ENCODE measurements around the gene FSTL3.
"Not testable (repeated sequence)": the region's sequence is repeated elsewhere in the genome, so short reads cannot be mapped to it uniquely, and the experiment has no call there.

FSTL3 gene

GRCh38 chr19:698529-698928 is 22.3 kb downstream of the FSTL3 start:
- H3K36me3 ChIP-seq (ENCODE audit: control insufficient read depth, insufficient read depth, low read length); H3K4me3 ChIP-seq (ENCODE audit: insufficient read depth, low read depth, low read length, poor library complexity, severe bottlenecking); H3K9me3 ChIP-seq (ENCODE audit: control insufficient read depth, low read length); H3K4me1 ChIP-seq (ENCODE audit: control insufficient read depth, insufficient read depth, low read length, poor library complexity, severe bottlenecking); H3K27me3 ChIP-seq (replicated peaks; ENCODE audit: control insufficient read depth, insufficient read depth, low read length, poor library complexity, severe bottlenecking); H3K27ac ChIP-seq (ENCODE audit: insufficient read depth, low read length, poor library complexity, severe bottlenecking); DNase-seq: not testable (repeated sequence)

- not testable (repeated sequence) for H3K27me3 ChIP-seq (replicated peaks; ENCODE audit: control insufficient read depth, insufficient read depth, low read length, poor library complexity, severe bottlenecking); H3K9me3 ChIP-seq (ENCODE audit: control insufficient read depth, low read length); H3K4me3 ChIP-seq (ENCODE audit: insufficient read depth, low read depth, low read length, poor library complexity, severe bottlenecking); H3K36me3 ChIP-seq (ENCODE audit: control insufficient read depth, insufficient read depth, low read length); H3K27ac ChIP-seq (ENCODE audit: insufficient read depth, low read length, poor library complexity, severe bottlenecking); DNase-seq
- H3K4me1 ChIP-seq (ENCODE audit: control insufficient read depth, insufficient read depth, low read length, poor library complexity, severe bottlenecking): peaks cover 20% of the 10 kb centered on the region
Observed at GRCh38 chr19:699885-700284, 23.7 kb downstream of the FSTL3 start.

DNA sequence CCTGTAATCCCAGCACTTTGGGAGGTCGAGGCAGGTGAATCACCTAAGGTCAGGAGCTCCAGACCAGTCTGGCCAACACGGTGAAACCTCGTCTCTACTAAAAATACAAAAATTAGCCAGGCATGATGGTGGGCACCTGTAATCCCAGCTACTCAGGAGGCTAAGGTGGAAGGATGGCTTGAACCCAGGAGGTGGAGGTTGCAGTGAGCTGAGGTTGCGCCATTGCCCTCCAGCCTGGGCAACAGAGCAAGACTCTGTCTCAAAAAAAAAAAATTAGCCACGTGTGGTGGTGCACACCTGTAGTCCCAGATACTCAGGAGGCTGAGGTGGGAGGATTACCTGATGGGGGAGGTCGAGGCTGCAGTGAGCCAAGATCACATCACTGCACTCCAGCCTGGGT is 26.7 kb downstream of the FSTL3 start:
- not testable (repeated sequence) for H3K9me3 ChIP-seq (ENCODE audit: control insufficient read depth, low read length); H3K36me3 ChIP-seq (ENCODE audit: control insufficient read depth, insufficient read depth, low read length); DNase-seq; H3K4me3 ChIP-seq (ENCODE audit: insufficient read depth, low read depth, low read length, poor library complexity, severe bottlenecking); H3K27ac ChIP-seq (ENCODE audit: insufficient read depth, low read length, poor library complexity, severe bottlenecking); H3K27me3 ChIP-seq (replicated peaks; ENCODE audit: control insufficient read depth, insufficient read depth, low read length, poor library complexity, severe bottlenecking)
- peaks cover 12% of the 10 kb centered on the region for H3K4me1 ChIP-seq (ENCODE audit: control insufficient read depth, insufficient read depth, low read length, poor library complexity, severe bottlenecking)

DNA sequence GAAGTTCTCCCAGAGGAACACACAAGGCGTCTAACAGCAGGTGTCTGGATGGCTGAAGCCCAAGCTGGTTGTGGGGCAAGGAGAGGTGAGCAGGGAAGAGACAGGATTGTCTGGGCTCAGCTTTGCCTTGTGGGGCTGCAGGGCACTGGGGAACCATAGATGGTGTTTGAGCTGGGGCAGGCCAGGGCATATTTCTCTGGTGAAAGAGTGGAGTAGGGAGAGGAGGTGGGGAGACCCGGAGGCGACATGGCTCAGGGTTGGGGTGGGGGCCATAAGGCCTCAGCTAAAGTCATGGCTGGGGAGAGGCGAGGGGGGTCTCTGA is 27.1 kb downstream of the FSTL3 start:
- Histone ChIP-seq H3K27me3 (replicated peaks; ENCODE audit: control insufficient read depth, insufficient read depth, low read length, poor library complexity, severe bottlenecking) (peaks cover 7% of the 10 kb centered on the region), H3K4me3 (ENCODE audit: insufficient read depth, low read depth, low read length, poor library complexity, severe bottlenecking) (no peak overlapping the region), H3K4me1 (ENCODE audit: control insufficient read depth, insufficient read depth, low read length, poor library complexity, severe bottlenecking) (peaks cover 12% of the 10 kb centered on the region), H3K27ac (ENCODE audit: insufficient read depth, low read length, poor library complexity, severe bottlenecking) (no peak overlapping the region), H3K36me3 (ENCODE audit: control insufficient read depth, insufficient read depth, low read length) (no peaks in the 10 kb centered on the region), H3K9me3 (ENCODE audit: control insufficient read depth, low read length) (no peaks in the 10 kb centered on the region)
- no peak for DNase-seq

- no peak overlapping the region for H3K4me3 ChIP-seq (ENCODE audit: insufficient read depth, low read depth, low read length, poor library complexity, severe bottlenecking)
- no peaks in the 10 kb centered on the region for H3K9me3 ChIP-seq (ENCODE audit: control insufficient read depth, low read length)
- H3K27me3 ChIP-seq (replicated peaks; ENCODE audit: control insufficient read depth, insufficient read depth, low read length, poor library complexity, severe bottlenecking): peaks cover 10% of the 10 kb centered on the region
- no peaks in the 10 kb centered on the region for H3K36me3 ChIP-seq (ENCODE audit: control insufficient read depth, insufficient read depth, low read length)
- H3K4me1 ChIP-seq (ENCODE audit: control insufficient read depth, insufficient read depth, low read length, poor library complexity, severe bottlenecking): peaks cover 12% of the 10 kb centered on the region
- H3K27ac ChIP-seq (ENCODE audit: insufficient read depth, low read length, poor library complexity, severe bottlenecking): no peak overlapping the region
- peak; percentile 37 to 63 (median 63) for DNase-seq
Observed at GRCh38 chr19:703651-704446, 27.7 kb downstream of the FSTL3 start.

- Histone ChIP-seq H3K4me1 (ENCODE audit: control insufficient read depth, insufficient read depth, low read length, poor library complexity, severe bottlenecking) (peaks cover 12% of the 10 kb centered on the region), H3K27me3 (replicated peaks; ENCODE audit: control insufficient read depth, insufficient read depth, low read length, poor library complexity, severe bottlenecking) (peaks cover 12% of the 10 kb centered on the region), H3K4me3 (ENCODE audit: insufficient read depth, low read depth, low read length, poor library complexity, severe bottlenecking) (no peak overlapping the region), H3K36me3 (ENCODE audit: control insufficient read depth, insufficient read depth, low read length) (no peaks in the 10 kb centered on the region), H3K27ac (ENCODE audit: insufficient read depth, low read length, poor library complexity, severe bottlenecking) (no peak overlapping the region), H3K9me3 (ENCODE audit: control insufficient read depth, low read length) (no peaks in the 10 kb centered on the region)
- DNase-seq: no peak
Observed at GRCh38 chr19:704447-704741, 28.2 kb downstream of the FSTL3 start.

GRCh38 chr19:708154-709143 is 32.3 kb downstream of the FSTL3 start, which contains the start of gene PALM:
Gene PALM, plus strand, starts transcription at chr19:708935. Its CDS starts 212 bp downstream, at chr19:709147.
- Histone ChIP-seq H3K36me3 (ENCODE audit: control insufficient read depth, insufficient read depth, low read length) (no peaks in the 10 kb centered on the region), H3K4me1 (ENCODE audit: control insufficient read depth, insufficient read depth, low read length, poor library complexity, severe bottlenecking) (peaks cover 11% of the 10 kb centered on the region), H3K4me3 (ENCODE audit: insufficient read depth, low read depth, low read length, poor library complexity, severe bottlenecking) (no peak within 1 kb of the TSS), H3K27ac (ENCODE audit: insufficient read depth, low read length, poor library complexity, severe bottlenecking) (no peak within 1 kb of the TSS), H3K9me3 (ENCODE audit: control insufficient read depth, low read length) (no peaks in the 10 kb centered on the region), H3K27me3 (replicated peaks; ENCODE audit: control insufficient read depth, insufficient read depth, low read length, poor library complexity, severe bottlenecking) (peaks cover 17% of the 10 kb centered on the region)
- DNase-seq: no peak

DNA sequence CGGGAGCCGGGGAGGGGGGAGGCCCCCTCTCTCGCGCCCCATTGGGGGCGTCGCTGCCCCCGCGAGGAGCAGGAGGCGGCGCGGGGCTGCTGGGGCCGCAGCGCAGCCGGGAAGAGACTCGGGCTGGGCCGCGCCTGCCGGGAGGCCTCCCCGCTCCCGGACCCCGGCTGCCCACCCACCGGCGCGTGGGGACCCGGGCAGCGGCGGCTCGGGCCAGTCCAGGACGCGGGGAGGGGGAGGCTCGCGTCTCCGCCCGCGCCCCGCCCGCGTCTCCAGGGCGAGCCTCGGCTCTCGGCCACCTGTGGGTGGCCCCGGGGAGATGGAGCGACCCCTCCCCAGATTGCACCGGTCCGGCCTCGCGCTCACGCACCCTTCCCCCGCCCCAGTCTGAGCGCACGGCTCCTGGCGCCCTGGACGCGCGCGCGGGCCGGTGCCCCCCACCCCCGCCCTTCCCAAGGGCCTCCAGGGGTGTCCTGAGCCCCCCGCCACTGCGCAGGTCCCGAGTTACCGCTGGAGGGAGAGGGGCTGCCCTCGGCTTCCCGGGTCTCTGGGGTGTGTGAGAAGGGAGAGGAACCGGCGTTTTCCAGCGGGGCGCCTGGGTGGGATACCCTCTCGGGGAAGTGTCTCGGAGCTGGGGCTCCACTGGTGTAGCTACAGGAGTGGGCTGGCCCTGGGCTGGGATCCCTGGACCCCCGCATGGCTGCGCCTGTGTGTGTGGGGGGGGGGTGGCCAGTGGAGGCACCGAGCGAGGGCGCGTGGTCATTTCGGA is 33.2 kb downstream of the FSTL3 start:
- Histone ChIP-seq H3K9me3 (ENCODE audit: control insufficient read depth, low read length) (no peaks in the 10 kb centered on the region), H3K4me1 (ENCODE audit: control insufficient read depth, insufficient read depth, low read length, poor library complexity, severe bottlenecking) (peaks cover 4% of the 10 kb centered on the region), H3K27ac (ENCODE audit: insufficient read depth, low read length, poor library complexity, severe bottlenecking) (no peak overlapping the region), H3K36me3 (ENCODE audit: control insufficient read depth, insufficient read depth, low read length) (no peaks in the 10 kb centered on the region), H3K4me3 (ENCODE audit: insufficient read depth, low read depth, low read length, poor library complexity, severe bottlenecking) (no peak overlapping the region), H3K27me3 (replicated peaks; ENCODE audit: control insufficient read depth, insufficient read depth, low read length, poor library complexity, severe bottlenecking) (peaks cover 17% of the 10 kb centered on the region)
- no peak for DNase-seq

DNA sequence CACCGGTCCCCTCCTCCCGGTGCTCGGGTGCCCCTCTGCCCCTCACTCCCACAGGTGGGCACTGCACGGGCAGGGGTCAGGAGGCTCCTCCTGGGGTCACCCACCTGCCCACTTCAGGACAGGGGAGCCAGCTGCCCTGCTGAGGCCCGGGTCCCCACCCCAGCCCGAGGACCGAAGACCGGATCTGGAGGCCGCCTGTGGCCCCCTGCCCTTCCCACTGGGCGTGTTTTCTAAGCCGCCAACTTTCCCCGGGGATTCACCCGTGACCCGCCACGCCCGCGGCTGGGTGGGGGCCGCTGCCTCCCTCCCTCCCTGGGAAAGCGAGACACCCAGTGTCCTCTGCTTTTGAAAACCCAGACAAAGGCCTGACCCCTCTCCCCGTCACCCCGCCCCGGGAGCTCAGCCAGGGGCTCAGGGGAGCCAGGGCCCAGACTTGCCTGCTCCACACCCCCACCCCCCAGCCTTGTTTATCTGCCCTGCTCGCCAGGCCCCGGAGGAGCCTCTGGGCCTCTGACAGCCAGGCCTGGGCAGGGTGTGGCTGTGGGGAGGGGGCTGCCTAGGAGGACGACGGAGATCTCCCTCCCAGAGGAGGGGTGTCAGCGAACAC is 33.9 kb downstream of the FSTL3 start:
- H3K27me3 ChIP-seq (replicated peaks; ENCODE audit: control insufficient read depth, insufficient read depth, low read length, poor library complexity, severe bottlenecking): peaks cover 17% of the 10 kb centered on the region
- no peak overlapping the region for H3K27ac ChIP-seq (ENCODE audit: insufficient read depth, low read length, poor library complexity, severe bottlenecking)

More for the DNA sequence above, 33.9 kb downstream of the FSTL3 start:
- Histone ChIP-seq H3K9me3 (ENCODE audit: control insufficient read depth, low read length) (no peaks in the 10 kb centered on the region), H3K36me3 (ENCODE audit: control insufficient read depth, insufficient read depth, low read length) (no peaks in the 10 kb centered on the region), H3K4me1 (ENCODE audit: control insufficient read depth, insufficient read depth, low read length, poor library complexity, severe bottlenecking) (no peaks in the 10 kb centered on the region), H3K4me3 (ENCODE audit: insufficient read depth, low read depth, low read length, poor library complexity, severe bottlenecking) (no peak overlapping the region)
- no peak for DNase-seq

Data from effector memory CD4-positive, alpha-beta T cell (primary cell).